HG03575 (cell line): Measurements from ENCODE around the gene EPS8L2.

Experiments used
- ATAC-seq: cut with Tn5 transposase; IDR thresholded peaks from one replicate; pipeline ENCODE4 v1.9.1; 2021; ENCODE audit not compliant: unreplicated experiment, insufficient number of reproducible peaks, low FRiP score; ENCODE audit errors: extremely low read depth

Gene EPS8L2

GRCh38 chr11:769887-770641 is 64.0 kb downstream of the EPS8L2 start:
- ATAC-seq: no peak

GRCh38 chr11:770642-771616 is 64.9 kb downstream of the EPS8L2 start:
- ATAC-seq: no peak

GRCh38 chr11:771617-772204 is 65.7 kb downstream of the EPS8L2 start:
- no peak for ATAC-seq

GRCh38 chr11:772429-773390 is 66.7 kb downstream of the EPS8L2 start:
- ATAC-seq: no peak

- ATAC-seq: no peak
Observed at GRCh38 chr11:773425-773824, 67.4 kb downstream of the EPS8L2 start.

GRCh38 chr11:773830-774229 is 67.8 kb downstream of the EPS8L2 start:
- ATAC-seq: no peak

- ATAC-seq: no peak
Observed at GRCh38 chr11:774873-775592, 69.0 kb downstream of the EPS8L2 start.

DNA sequence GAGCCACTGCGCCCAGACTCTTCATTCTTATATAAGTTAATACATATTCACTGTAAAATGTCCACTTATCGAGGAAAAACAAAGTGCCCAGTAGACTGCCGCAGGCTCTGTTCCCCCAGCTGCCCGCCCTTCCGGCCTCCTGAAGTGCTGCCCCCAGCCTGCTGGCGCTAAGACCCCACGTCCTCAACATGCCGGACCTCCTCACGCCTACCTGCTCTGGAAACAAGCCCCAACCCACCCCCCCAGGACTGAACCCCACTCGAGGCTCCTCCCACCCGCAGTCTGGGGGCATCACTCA is 70.2 kb downstream of the EPS8L2 start:
- no peak for ATAC-seq

DNA sequence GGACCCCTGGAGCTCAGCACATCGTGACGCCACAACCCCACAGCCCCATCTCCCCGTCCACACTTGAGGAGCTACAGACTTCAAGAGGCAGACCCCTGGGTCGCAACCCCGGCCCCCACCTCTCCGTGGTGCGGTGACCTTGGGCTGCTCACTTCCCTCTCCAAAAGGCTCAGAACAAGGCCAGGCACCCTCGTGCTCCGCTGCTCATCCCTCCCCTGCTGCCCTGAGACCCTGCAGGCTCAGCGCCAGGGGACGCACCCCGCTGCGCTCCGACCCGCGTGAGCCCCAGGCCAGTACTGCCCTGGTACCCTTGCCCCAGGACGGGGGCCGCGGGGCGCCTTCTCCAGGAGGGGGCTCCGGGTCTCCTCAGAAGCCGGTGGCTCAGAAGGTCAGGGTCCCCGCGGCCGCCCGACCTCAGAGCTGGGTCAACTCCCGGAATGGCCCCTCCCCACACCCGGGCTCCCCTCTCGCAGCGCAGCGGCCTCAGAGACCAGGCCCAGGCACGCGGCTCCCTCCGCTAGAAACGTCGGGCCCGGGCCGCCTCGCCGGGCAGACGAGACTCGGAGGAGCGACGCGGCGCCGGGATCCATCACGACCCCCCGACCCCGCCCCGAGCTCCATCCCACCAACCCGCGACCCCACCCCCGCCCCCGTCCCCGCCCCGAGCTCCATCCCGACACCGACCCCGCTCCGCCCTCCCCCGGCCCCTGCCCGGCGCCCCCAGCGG is 70.7 kb downstream of the EPS8L2 start:
- ATAC-seq: no peak
